Endothelial cell of umbilical vein (primary cell): Measurements from ENCODE around the gene SERPINA1. TPM values are rescaled to one million over a fixed set of nuclear protein-coding genes. Genes with fewer than 3 reads are reported as not detected.

Experiments used
- BruUV-seq: library from RNA; stranded (reverse); fragments of 400-500 nt; replicated peaks from 2 replicates; lab custom pipeline; 2021; lab: Mats Ljungman, UMichigan
- CTCF ChIA-PET: fragments of 300-600, 350-600 bp; sonication (Branson Sonifier 250); formaldehyde crosslinking; loops from one replicate; lab custom pipeline; 2021; ENCODE audit warnings: antibody characterized with exemption, inconsistent platforms; lab: Charles Lee
- POLR2A ChIA-PET: fragments of 300-600, 350-600 bp; sonication (Branson Sonifier 250); formaldehyde crosslinking; loops from one replicate; lab custom pipeline; 2021; ENCODE audit warnings: antibody characterized with exemption, inconsistent platforms; lab: Charles Lee
- DNase-seq: peaks from one replicate; pipeline ENCODE4 v3.0.0-alpha.2; 2011; ENCODE audit warnings: low read depth, low spot score
- FAIRE-seq: peaks from 2 replicates; lab custom pipeline; 2011; peaks lifted over from hg19 to GRCh38; lab: Jason Lieb, UNC
- H2AFZ ChIP-seq: 2 replicates; pipeline ENCODE4 v1.6.0; 2012; ENCODE audit warnings: low read depth, low read length, control low read depth, inconsistent platforms
- H3K27ac ChIP-seq: 2 replicates; pipeline ENCODE4 v1.5.1; 2011; ENCODE audit warnings: low read depth, mild to moderate bottlenecking, control low read depth, low read length, moderate library complexity; ENCODE audit not compliant: insufficient read depth
- H3K27me3 ChIP-seq, 2 experiments: 2 replicates each; pipeline versions ENCODE4 v1.6.0 to v1.6.1; 2011; ENCODE audit warnings: low read length in 2 of 2, mixed read lengths in 1 of 2; ENCODE audit not compliant: control insufficient read depth in 2 of 2, insufficient read depth in 2 of 2
- H3K36me3 ChIP-seq, 2 experiments: 2 replicates in 1 of 2; 3 replicates in 1 of 2; pipeline ENCODE4 v1.5.1; 2011; ENCODE audit warnings: low read length in 2 of 2, mild to moderate bottlenecking in 1 of 2, moderate library complexity in 1 of 2; ENCODE audit not compliant: control insufficient read depth in 2 of 2, insufficient read depth in 2 of 2; ENCODE audit errors: extremely low read depth in 1 of 2
- H3K4me1 ChIP-seq: 3 replicates; pipeline ENCODE4 v1.5.1; 2011; ENCODE audit warnings: mild to moderate bottlenecking, low read length; ENCODE audit not compliant: control insufficient read depth, insufficient read depth; ENCODE audit errors: extremely low read depth
- H3K4me2 ChIP-seq: 2 replicates; pipeline ENCODE4 v1.6.1; 2011; ENCODE audit warnings: low read length, control low read depth, mixed read lengths; ENCODE audit not compliant: insufficient read depth
- H3K4me3 ChIP-seq, 3 experiments: fragments of 200-600 bp in 1 of 3; sonication (generic), shearing (Covaris generic) in 1 of 3; replicated peaks in 1 of 3; 2 replicates each; pipeline ENCODE4 v1.5.1; 2011 to 2016; ENCODE audit warnings: control low read depth in 3 of 3, low read length in 3 of 3, mild to moderate bottlenecking in 2 of 3, inconsistent platforms in 1 of 3, low read depth in 1 of 3, moderate library complexity in 1 of 3; ENCODE audit not compliant: insufficient read depth in 1 of 3
- H3K79me2 ChIP-seq: 2 replicates; pipeline ENCODE4 v1.6.0; 2012; ENCODE audit warnings: low read length, inconsistent platforms; ENCODE audit not compliant: control insufficient read depth, insufficient read depth
- H3K9ac ChIP-seq: replicated peaks from 2 replicates; pipeline ENCODE3; 2011; ENCODE audit warnings: low read length, control low read depth; ENCODE audit not compliant: insufficient read depth; ENCODE audit errors: extremely low read depth
- H3K9me1 ChIP-seq: replicated peaks from 3 replicates; pipeline ENCODE4 v1.6.0; 2011; ENCODE audit warnings: mild to moderate bottlenecking, low read length; ENCODE audit not compliant: control insufficient read depth, insufficient read depth; ENCODE audit errors: extremely low read depth
- H3K9me3 ChIP-seq: replicated peaks from 2 replicates; pipeline ENCODE4 v1.5.1; 2012; ENCODE audit warnings: low read length, inconsistent platforms; ENCODE audit not compliant: control insufficient read depth, insufficient read depth
- H4K20me1 ChIP-seq: replicated peaks from 2 replicates; pipeline ENCODE3; 2011; ENCODE audit warnings: mild to moderate bottlenecking, low read length; ENCODE audit not compliant: control insufficient read depth, insufficient read depth; ENCODE audit errors: extremely low read depth
- EZH2 ChIP-seq: IDR thresholded peaks from 2 replicates; pipeline ENCODE4 v1.6.1; 2012; ENCODE audit warnings: borderline replicate concordance, low read depth, mild to moderate bottlenecking, moderate library complexity, low read length, inconsistent platforms; ENCODE audit not compliant: severe bottlenecking
- FOS ChIP-seq: IDR thresholded peaks from 2 replicates; pipeline ENCODE4 v1.6.1; 2011; ENCODE audit warnings: mild to moderate bottlenecking, low read length, moderate library complexity, borderline replicate concordance; ENCODE audit not compliant: insufficient read depth
- GATA2 ChIP-seq: IDR thresholded peaks from 2 replicates; pipeline ENCODE4 v1.7.0; 2011; ENCODE audit warnings: low read depth, mild to moderate bottlenecking, moderate library complexity, mixed read lengths, low read length; ENCODE audit not compliant: insufficient read length, insufficient read depth
- JUN ChIP-seq: IDR thresholded peaks from 2 replicates; pipeline ENCODE4 v1.6.1; 2011; ENCODE audit warnings: borderline replicate concordance, low read depth; ENCODE audit not compliant: insufficient read length, insufficient read depth
- MYC ChIP-seq: IDR thresholded peaks from one replicate; pipeline ENCODE4 v1.6.1; 2011; ENCODE audit warnings: mild to moderate bottlenecking, low read depth, low read length
- POLR2A ChIP-seq: IDR thresholded peaks from 2 replicates; pipeline ENCODE4 v1.6.1; 2012; ENCODE audit warnings: low read depth, mild to moderate bottlenecking, control low read depth, low read length
- POLR2AphosphoS5 ChIP-seq: IDR thresholded peaks from 2 replicates; pipeline ENCODE4 v1.6.1; 2012; ENCODE audit warnings: low read depth, mild to moderate bottlenecking, control low read depth, low read length, moderate library complexity; ENCODE audit not compliant: insufficient read depth
- dilution Hi-C: fragments of 300-500 bp; cut with MboI; formaldehyde crosslinking; loops from one replicate; pipeline ENCODE4 v1.15.0; 2019; ENCODE audit warnings: low sequenced_read_pairs; ENCODE audit not compliant: extremely low pct_ligation_motif_present
- intact Hi-C: fragments of 100-400 bp; cut with micrococcal nuclease; formaldehyde crosslinking; loops from one replicate; pipeline ENCODE4 v1.10.0; 2022
- polyA plus RNA-seq, 4 experiments: library from polyadenylated mRNA; depleted of rRNA in 3 of 4; stranded (reverse) in 3 of 4; unstranded in 1 of 4; fragments of >200 nt; gene quantifications; 2 replicates each; pipeline versions ENCODE4 v1.2.1 to v1.2.3, GENCODE V29; 2011 to 2012; ENCODE audit warnings: missing spikeins in 1 of 4
- total RNA-seq: library from RNA; stranded (reverse); gene quantifications from 2 replicates; pipeline ENCODE4 v1.2.3, GENCODE V29; 2021
- TF ChIP-seq, protein P1 (sequence below), 2 donors: IDR thresholded peaks; 1 replicate in 1 of 2; 2 replicates in 1 of 2; pipeline ENCODE4 v1.5.1; 2011; ENCODE audit warnings: low read length in 2 of 2, mild to moderate bottlenecking in 2 of 2, moderate library complexity in 2 of 2, control low read depth in 1 of 2, inconsistent platforms in 1 of 2, low read depth in 1 of 2; ENCODE audit not compliant: insufficient read depth in 1 of 2; ENCODE audit errors: extremely low read depth in 1 of 2
- TF ChIP-seq, protein P2 (sequence below): IDR thresholded peaks from 2 replicates; pipeline ENCODE4 v1.6.1; 2011; ENCODE audit not compliant: insufficient read depth, insufficient read length

SERPINA1 gene
- total and polyA plus RNA-seq, 2 donors (not counting 3 experiments of a cell fraction or from before 2014, with no cell fraction given), result not detected

DNA sequence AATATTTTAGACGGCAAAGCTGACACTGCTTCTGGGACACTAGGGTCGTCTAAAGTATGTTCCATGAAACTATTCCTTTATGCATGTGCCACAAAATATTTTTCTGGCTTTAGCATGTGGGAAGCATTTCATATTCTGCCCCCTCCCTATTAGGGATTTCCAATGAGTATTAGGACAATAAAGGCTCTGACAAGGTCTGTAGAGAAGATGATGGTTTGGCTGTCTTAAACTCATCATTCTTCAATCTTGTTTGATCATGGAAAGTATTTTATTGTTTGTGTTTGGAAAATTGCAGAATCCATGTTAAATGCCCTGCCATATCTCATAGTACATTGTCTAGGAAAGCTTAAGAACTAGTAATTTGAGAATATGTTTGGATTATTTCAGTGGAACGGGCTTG is 22.8 kb downstream of the SERPINA1 start:
- no peaks in the 10 kb centered on the region for H3K36me3 ChIP-seq
- H3K4me3 ChIP-seq, result no peak overlapping the region
- BruUV-seq, result no TSS peak
- H3K27ac ChIP-seq, result no peak overlapping the region
- CTCF ChIA-PET, result no interaction called here
- no peak overlapping the region for H3K9ac ChIP-seq
- DNase-seq (no peak), FAIRE-seq (no peak)
- no peaks in the 10 kb centered on the region for H3K9me3 ChIP-seq
- TF ChIP-seq GATA2 (no peak), MYC (no peak), EZH2 (no peak), POLR2A (no peak), FOS (no peak), POLR2AphosphoS5 (no peak), JUN (no peak)
- TF ChIP-seq, protein P1, sequence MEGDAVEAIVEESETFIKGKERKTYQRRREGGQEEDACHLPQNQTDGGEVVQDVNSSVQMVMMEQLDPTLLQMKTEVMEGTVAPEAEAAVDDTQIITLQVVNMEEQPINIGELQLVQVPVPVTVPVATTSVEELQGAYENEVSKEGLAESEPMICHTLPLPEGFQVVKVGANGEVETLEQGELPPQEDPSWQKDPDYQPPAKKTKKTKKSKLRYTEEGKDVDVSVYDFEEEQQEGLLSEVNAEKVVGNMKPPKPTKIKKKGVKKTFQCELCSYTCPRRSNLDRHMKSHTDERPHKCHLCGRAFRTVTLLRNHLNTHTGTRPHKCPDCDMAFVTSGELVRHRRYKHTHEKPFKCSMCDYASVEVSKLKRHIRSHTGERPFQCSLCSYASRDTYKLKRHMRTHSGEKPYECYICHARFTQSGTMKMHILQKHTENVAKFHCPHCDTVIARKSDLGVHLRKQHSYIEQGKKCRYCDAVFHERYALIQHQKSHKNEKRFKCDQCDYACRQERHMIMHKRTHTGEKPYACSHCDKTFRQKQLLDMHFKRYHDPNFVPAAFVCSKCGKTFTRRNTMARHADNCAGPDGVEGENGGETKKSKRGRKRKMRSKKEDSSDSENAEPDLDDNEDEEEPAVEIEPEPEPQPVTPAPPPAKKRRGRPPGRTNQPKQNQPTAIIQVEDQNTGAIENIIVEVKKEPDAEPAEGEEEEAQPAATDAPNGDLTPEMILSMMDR (IDR thresholded peaks at IDR 0.05; ENCODE audit: extremely low read depth in 1 of 2, insufficient read depth in 1 of 2, low read depth in 1 of 2, low read length in 2 of 2), result no peak
- TF ChIP-seq, protein P2, sequence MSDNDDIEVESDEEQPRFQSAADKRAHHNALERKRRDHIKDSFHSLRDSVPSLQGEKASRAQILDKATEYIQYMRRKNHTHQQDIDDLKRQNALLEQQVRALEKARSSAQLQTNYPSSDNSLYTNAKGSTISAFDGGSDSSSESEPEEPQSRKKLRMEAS, result no peak
- no peaks in the 10 kb centered on the region for H4K20me1 ChIP-seq
- intact Hi-C loops, result no loop called here
- H2AFZ ChIP-seq, result no peak overlapping the region
- POLR2A ChIA-PET, result no interaction called here
- no peaks in the 10 kb centered on the region for H3K79me2 ChIP-seq
- H3K9me1 ChIP-seq, result no peaks in the 10 kb centered on the region
- no peaks in the 10 kb centered on the region for H3K27me3 ChIP-seq
- H3K4me2 ChIP-seq, result no peak overlapping the region
- no peaks in the 10 kb centered on the region for H3K4me1 ChIP-seq
- dilution Hi-C loops, result no loop called here
